CD8-positive, alpha-beta memory T cell (primary cell): Measurements from ENCODE around the gene SKAP2. TPM values are rescaled to one million over a fixed set of nuclear protein-coding genes. Genes with fewer than 3 reads are reported as not detected.

Source experiments
- CTCF ChIA-PET: fragments of 350-600 bp; sonication (Branson Sonifier 250); formaldehyde crosslinking; loops from one replicate; lab custom pipeline; 2021; ENCODE audit warnings: antibody characterized with exemption; lab: Charles Lee
- POLR2A ChIA-PET: fragments of 350-600 bp; sonication (Branson Sonifier 250); formaldehyde crosslinking; loops from one replicate; lab custom pipeline; 2021; ENCODE audit warnings: antibody characterized with exemption; lab: Charles Lee
- DNase-seq, 5 donors: peaks; one replicate each; pipeline versions ENCODE4 v3.0.0 to v3.0.0-alpha.2; 2020 to 2022; ENCODE audit warnings: mixed read lengths in 1 of 5
- H3K27ac ChIP-seq: one replicate; pipeline ENCODE4 v1.7.0; 2013; ENCODE audit warnings: low read depth, mild to moderate bottlenecking, low read length, moderate library complexity
- H3K27me3 ChIP-seq: 2 replicates; pipeline ENCODE4 v1.7.0; 2013; ENCODE audit warnings: low read length, mild to moderate bottlenecking; ENCODE audit not compliant: insufficient read depth, poor library complexity, severe bottlenecking
- H3K36me3 ChIP-seq: 2 replicates; pipeline ENCODE4 v1.7.0; 2013; ENCODE audit warnings: mild to moderate bottlenecking, low read length, moderate library complexity; ENCODE audit not compliant: insufficient read depth
- H3K4me1 ChIP-seq: 2 replicates; pipeline ENCODE4 v1.7.0; 2013; ENCODE audit warnings: mild to moderate bottlenecking, low read length, moderate library complexity; ENCODE audit not compliant: insufficient read depth
- H3K4me3 ChIP-seq: 2 replicates; pipeline ENCODE4 v1.7.0; 2013; ENCODE audit warnings: mild to moderate bottlenecking, low read length
- H3K9me3 ChIP-seq: 2 replicates; pipeline ENCODE4 v1.7.0; 2013; ENCODE audit warnings: mild to moderate bottlenecking, low read length
- H3K27ac Mint-ChIP-seq, 8 donors: one replicate each; pipeline ENCODE4 v1.8.0; 2020 to 2021; ENCODE audit warnings: mixed read lengths in 8 of 8, mild to moderate bottlenecking in 6 of 8, inconsistent platforms in 3 of 8, moderate library complexity in 3 of 8
- H3K27me3 Mint-ChIP-seq, 2 donors: one replicate each; pipeline ENCODE4 v1.8.0; 2020 to 2021; ENCODE audit warnings: mixed read lengths in 2 of 2, mild to moderate bottlenecking in 1 of 2, moderate library complexity in 1 of 2
- H3K36me3 Mint-ChIP-seq, 3 donors: one replicate each; pipeline ENCODE4 v1.8.0; 2020 to 2021; ENCODE audit warnings: mixed read lengths in 3 of 3, inconsistent platforms in 1 of 3, mild to moderate bottlenecking in 1 of 3
- H3K4me1 Mint-ChIP-seq, 3 donors: one replicate each; pipeline ENCODE4 v1.8.0; 2020 to 2021; ENCODE audit warnings: mixed read lengths in 3 of 3, inconsistent platforms in 1 of 3, mild to moderate bottlenecking in 1 of 3
- H3K4me3 Mint-ChIP-seq, 7 donors: one replicate each; pipeline ENCODE4 v1.8.0; 2020 to 2021; ENCODE audit warnings: mixed read lengths in 7 of 7, mild to moderate bottlenecking in 6 of 7, moderate library complexity in 4 of 7, inconsistent platforms in 2 of 7
- H3K9me3 Mint-ChIP-seq, 5 donors: one replicate each; pipeline ENCODE4 v1.8.0; 2020 to 2022; ENCODE audit warnings: mixed read lengths in 5 of 5, mild to moderate bottlenecking in 3 of 5, moderate library complexity in 2 of 5, inconsistent platforms in 1 of 5
- polyA plus RNA-seq: library from polyadenylated mRNA; unstranded; fragments of 300-500 nt; fragmentation: Illumina TruSeq; gene quantifications from one replicate; pipeline ENCODE4 v1.2.3, GENCODE V29; 2021
- total RNA-seq, 2 experiments: library from RNA; stranded (reverse); gene quantifications; one replicate each; pipeline ENCODE4 v1.2.3, GENCODE V29; 2021

SKAP2 gene
- total and polyA plus RNA-seq, 3 experiments from 2014 or later, result 11.4 to 55.2 (median 13.2) TPM

DNA sequence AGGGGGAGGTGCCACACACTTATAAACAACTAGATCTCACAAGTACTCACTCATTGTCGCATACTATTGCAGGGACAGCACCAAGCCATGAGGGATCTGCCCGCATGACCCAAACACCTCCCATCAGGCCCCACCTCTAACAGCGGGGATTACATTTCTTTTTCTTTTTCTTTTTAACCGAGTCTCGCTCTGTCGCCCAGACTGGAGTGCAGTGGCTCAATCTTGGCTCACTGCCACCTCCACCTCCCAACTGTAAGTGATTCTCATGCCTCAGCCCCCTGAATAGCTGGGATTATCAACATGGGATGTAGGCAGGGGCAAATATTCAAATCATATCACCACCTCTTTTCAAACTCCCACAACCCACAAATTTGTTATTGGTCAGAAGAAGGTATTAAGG, 76.7 kb downstream of the SKAP2 start:
- H3K4me3 ChIP-seq, result no peak overlapping the region
- POLR2A ChIA-PET, result no interaction called here
- H3K27ac ChIP-seq, result no peak overlapping the region
- H3K9me3 Mint-ChIP-seq, result no peaks in the 10 kb centered on the region
- H3K27ac Mint-ChIP-seq, result no peak overlapping the region
- H3K4me1 ChIP-seq, result no peaks in the 10 kb centered on the region
- no peaks in the 10 kb centered on the region for H3K36me3 ChIP-seq
- no peak for DNase-seq
- H3K9me3 ChIP-seq, result no peaks in the 10 kb centered on the region
- no peak overlapping the region for H3K4me3 Mint-ChIP-seq
- peaks cover 0 to 2% of the 10 kb centered on the region in 2 donors for H3K27me3 Mint-ChIP-seq
- no peaks in the 10 kb centered on the region for H3K27me3 ChIP-seq
- H3K36me3 Mint-ChIP-seq, result peaks cover 0 to 4% (median 0%) of the 10 kb centered on the region in 3 donors
- peaks cover 0 to 2% (median 0%) of the 10 kb centered on the region in 3 donors for H3K4me1 Mint-ChIP-seq
- CTCF ChIA-PET, result no interaction called here

DNA sequence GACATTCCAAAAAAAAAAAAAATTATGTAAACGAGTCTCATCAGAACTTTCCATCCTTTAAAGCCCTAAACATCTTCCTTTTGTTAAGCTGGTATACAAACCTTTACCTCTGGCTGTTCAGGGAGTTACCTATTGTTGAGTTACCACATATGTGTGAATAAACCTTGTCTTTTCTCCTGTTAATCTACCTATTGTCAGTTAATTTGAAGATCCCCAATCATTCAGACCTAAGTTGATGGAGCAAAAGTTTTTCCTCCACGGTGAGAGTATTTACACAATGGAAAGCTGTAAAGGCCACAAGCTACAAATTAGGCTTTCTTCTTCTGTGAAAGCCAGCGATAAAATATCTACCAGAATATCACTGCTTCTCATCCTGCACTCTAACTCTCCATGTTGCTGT, 80.3 kb downstream of the SKAP2 start:
- Mint-ChIP-seq H3K9me3 (no peaks in the 10 kb centered on the region), H3K36me3 (peaks cover 0 to 4% (median 0%) of the 10 kb centered on the region in 3 donors), H3K4me3 (no peak overlapping the region), H3K4me1 (peaks cover 0 to 2% (median 0%) of the 10 kb centered on the region in 3 donors), H3K27ac (no peak overlapping the region), H3K27me3 (peaks cover 0 to 2% of the 10 kb centered on the region in 2 donors)
- Histone ChIP-seq H3K9me3 (no peaks in the 10 kb centered on the region), H3K27ac (no peak overlapping the region), H3K4me3 (no peak overlapping the region), H3K4me1 (no peaks in the 10 kb centered on the region), H3K27me3 (no peaks in the 10 kb centered on the region), H3K36me3 (no peaks in the 10 kb centered on the region)
- no peak for DNase-seq
- ChIA-PET CTCF (interaction anchor here (0.6 kb wide), 1 partner anchor 94 kb away, joined by 3 read pairs; no protein-coding TSS in a partner anchor), POLR2A (no interaction called here)

DNA sequence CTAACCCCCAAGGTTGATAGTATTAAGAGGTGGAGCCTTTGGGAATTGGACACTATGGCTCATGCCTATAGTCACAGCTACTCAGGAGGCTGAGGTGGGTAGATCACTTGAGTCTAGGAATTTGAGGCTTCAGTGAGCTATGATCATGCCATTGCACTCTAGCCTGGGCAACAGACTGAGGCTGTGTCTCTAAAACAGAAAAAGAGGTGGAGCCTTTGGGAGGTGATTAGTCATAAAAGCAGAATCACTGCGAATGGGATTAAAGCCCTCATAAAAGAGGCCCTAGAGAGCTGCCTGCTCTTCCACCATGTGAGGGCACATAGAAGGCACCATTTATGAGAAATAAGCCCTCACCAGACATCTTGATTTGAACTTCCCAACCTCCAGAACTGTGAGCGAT, 81.9 kb downstream of the SKAP2 start:
- Histone ChIP-seq H3K9me3 (no peaks in the 10 kb centered on the region), H3K36me3 (no peaks in the 10 kb centered on the region), H3K27ac (no peak overlapping the region), H3K4me3 (no peak overlapping the region), H3K4me1 (no peaks in the 10 kb centered on the region), H3K27me3 (no peaks in the 10 kb centered on the region)
- Mint-ChIP-seq H3K4me1 (peaks cover 0 to 2% (median 0%) of the 10 kb centered on the region in 3 donors), H3K36me3 (peaks cover 0 to 4% (median 0%) of the 10 kb centered on the region in 3 donors), H3K27me3 (peaks cover 0 to 2% of the 10 kb centered on the region in 2 donors), H3K27ac (no peak overlapping the region), H3K4me3 (no peak overlapping the region), H3K9me3 (no peaks in the 10 kb centered on the region)
- ChIA-PET CTCF (no interaction called here), POLR2A (no interaction called here)
- DNase-seq, result no peak

DNA sequence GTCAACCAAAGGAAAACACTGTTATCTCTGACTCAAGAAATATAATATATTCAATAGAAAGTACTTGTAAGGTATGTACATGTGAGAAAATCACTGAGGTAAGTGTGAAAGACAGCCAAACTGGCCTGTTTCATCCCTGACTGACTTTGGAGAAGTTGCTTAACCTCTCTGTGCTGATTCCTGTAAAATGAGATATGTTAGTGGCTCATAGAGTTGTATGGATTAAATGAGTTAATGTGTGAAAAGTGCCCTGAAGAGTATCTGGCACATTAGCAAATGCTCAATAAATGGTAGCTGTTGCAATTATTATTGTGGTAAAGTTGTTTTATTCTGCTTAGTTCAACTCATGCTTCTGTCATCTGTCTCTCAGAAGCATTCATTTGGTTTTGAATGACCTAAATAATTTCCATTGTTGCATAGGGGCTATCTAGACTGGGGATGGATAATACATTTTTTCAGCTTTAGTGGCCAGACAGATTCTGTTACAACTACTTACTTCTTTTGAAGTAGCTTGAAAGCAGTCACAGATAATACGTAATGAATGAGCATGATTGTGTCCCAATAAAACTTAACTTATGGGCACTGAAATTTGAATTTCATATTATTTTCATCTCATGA, 84.3 kb downstream of the SKAP2 start:
- DNase-seq, result no peak
- Mint-ChIP-seq H3K9me3 (no peaks in the 10 kb centered on the region), H3K4me1 (peaks cover 0 to 2% (median 0%) of the 10 kb centered on the region in 3 donors), H3K27ac (no peak overlapping the region), H3K27me3 (peaks cover 0 to 2% of the 10 kb centered on the region in 2 donors), H3K36me3 (peaks cover 0 to 4% (median 0%) of the 10 kb centered on the region in 3 donors), H3K4me3 (no peak overlapping the region)
- Histone ChIP-seq H3K27ac (no peak overlapping the region), H3K27me3 (no peaks in the 10 kb centered on the region), H3K9me3 (no peaks in the 10 kb centered on the region), H3K36me3 (no peaks in the 10 kb centered on the region), H3K4me3 (no peak overlapping the region), H3K4me1 (no peaks in the 10 kb centered on the region)
- ChIA-PET CTCF (no interaction called here), POLR2A (no interaction called here)

DNA sequence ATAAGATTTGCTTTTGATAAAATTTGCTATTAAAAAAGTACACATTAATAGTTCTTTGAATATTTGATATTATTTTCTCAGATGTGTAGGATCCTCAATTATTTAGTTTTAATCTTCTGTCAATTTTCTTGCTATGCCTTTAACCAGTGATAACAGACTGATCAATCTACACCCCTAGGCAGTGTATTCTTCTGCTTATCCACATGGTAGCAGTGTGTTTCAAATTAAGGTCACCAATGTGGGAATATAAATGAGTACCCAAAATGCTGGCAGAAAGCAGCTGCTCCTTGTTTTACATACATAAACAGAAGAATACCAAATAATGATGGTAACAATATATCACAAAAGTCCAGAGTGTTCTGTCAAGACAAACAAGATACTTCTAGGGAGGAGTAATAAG, 87.0 kb downstream of the SKAP2 start:
- H3K4me1 ChIP-seq, result no peaks in the 10 kb centered on the region
- H3K4me3 ChIP-seq, result no peak overlapping the region
- no peaks in the 10 kb centered on the region for H3K27me3 ChIP-seq
- Mint-ChIP-seq H3K36me3 (peaks cover 2 to 13% (median 8%) of the 10 kb centered on the region in 3 donors), H3K4me3 (no peak overlapping the region), H3K4me1 (no peaks in the 10 kb centered on the region), H3K27ac (no peak overlapping the region), H3K27me3 (no peaks in the 10 kb centered on the region), H3K9me3 (peaks cover 0 to 10% (median 0%) of the 10 kb centered on the region in 5 donors)
- ChIA-PET CTCF (no interaction called here), POLR2A (no interaction called here)
- DNase-seq, result no peak
- no peaks in the 10 kb centered on the region for H3K9me3 ChIP-seq
- no peaks in the 10 kb centered on the region for H3K36me3 ChIP-seq
- H3K27ac ChIP-seq, result no peak overlapping the region

DNA sequence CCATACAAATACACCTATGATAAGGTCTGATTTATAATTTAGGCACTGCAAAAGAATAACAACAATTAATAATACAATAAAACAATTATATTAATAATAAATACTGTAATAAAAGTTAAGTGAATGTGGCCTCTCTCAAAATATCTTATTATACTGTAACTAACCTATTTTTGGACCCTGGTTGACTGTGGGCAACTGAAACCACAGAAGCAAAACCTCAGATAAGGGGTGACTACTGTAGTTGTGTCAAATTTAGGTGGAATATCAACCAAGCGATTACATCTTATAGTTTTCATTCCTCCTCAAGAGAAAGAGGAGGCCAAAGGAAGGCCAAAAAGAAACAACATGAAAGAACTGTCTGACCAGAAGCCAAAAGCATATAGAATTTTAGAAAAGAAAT, 103.9 kb downstream of the SKAP2 start:
- Histone ChIP-seq H3K27me3 (no peaks in the 10 kb centered on the region), H3K36me3 (no peaks in the 10 kb centered on the region), H3K9me3 (no peaks in the 10 kb centered on the region), H3K27ac (no peak overlapping the region), H3K4me3 (no peak overlapping the region), H3K4me1 (no peaks in the 10 kb centered on the region)
- ChIA-PET POLR2A (no interaction called here), CTCF (no interaction called here)
- Mint-ChIP-seq H3K9me3 (peaks cover 0 to 5% (median 3%) of the 10 kb centered on the region in 5 donors), H3K36me3 (peaks cover 0 to 4% (median 2%) of the 10 kb centered on the region in 3 donors), H3K4me3 (no peak overlapping the region), H3K27me3 (no peaks in the 10 kb centered on the region), H3K4me1 (no peaks in the 10 kb centered on the region), H3K27ac (no peak overlapping the region)
- no peak for DNase-seq

DNA sequence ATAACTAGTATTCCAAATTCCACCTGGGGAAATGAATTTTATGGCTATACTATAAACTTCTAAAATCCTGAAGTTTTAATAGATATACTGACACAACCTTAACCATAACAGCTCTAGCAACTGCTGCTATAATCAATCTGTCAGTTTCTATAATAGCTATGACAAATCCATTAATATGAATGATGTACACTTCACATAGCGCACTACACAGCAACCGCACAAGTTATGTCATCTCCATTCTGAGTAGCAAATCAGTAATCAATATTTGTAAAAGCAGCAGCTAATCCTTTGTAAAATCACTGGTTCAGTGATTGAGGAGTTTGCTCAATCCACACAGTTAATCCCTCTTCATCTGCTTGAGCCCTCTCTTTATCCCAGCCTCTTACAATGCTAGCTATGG, 105.3 kb downstream of the SKAP2 start:
- DNase-seq, result no peak
- ChIA-PET POLR2A (no interaction called here), CTCF (no interaction called here)
- Histone ChIP-seq H3K4me1 (no peaks in the 10 kb centered on the region), H3K27me3 (no peaks in the 10 kb centered on the region), H3K27ac (no peak overlapping the region), H3K36me3 (no peaks in the 10 kb centered on the region), H3K4me3 (no peak overlapping the region), H3K9me3 (no peaks in the 10 kb centered on the region)
- no peak overlapping the region for H3K4me3 Mint-ChIP-seq
- no peaks in the 10 kb centered on the region for H3K27me3 Mint-ChIP-seq
- H3K9me3 Mint-ChIP-seq, result peaks cover 0 to 3% (median 2%) of the 10 kb centered on the region in 5 donors
- H3K36me3 Mint-ChIP-seq, result peaks cover 0 to 4% (median 2%) of the 10 kb centered on the region in 3 donors
- no peak overlapping the region for H3K27ac Mint-ChIP-seq
- H3K4me1 Mint-ChIP-seq, result no peaks in the 10 kb centered on the region

DNA sequence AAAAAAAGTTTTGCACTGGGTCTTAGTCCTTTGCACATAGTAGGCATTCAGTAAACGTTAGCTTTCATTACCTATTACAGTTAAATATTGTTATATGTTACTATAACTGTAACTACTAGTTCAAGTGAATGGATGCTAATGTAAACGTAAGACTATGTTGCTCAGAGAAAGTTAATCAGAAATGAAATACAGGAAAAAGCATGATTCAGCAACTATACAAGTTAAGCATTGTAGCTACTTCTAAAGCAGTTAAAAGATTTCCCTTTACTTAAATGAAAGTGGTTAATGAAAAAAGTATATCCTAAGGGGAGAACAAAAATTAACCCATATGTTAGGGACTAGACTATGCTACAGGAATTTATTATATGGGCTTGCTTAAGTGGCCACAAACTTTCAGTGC, 121.2 kb downstream of the SKAP2 start:
- Histone ChIP-seq H3K9me3 (no peaks in the 10 kb centered on the region), H3K4me1 (no peaks in the 10 kb centered on the region), H3K27ac (no peak overlapping the region), H3K27me3 (no peaks in the 10 kb centered on the region), H3K4me3 (no peak overlapping the region), H3K36me3 (no peaks in the 10 kb centered on the region)
- ChIA-PET CTCF (no interaction called here), POLR2A (no interaction called here)
- H3K36me3 Mint-ChIP-seq, result peaks cover 0 to 6% (median 2%) of the 10 kb centered on the region in 3 donors
- no peak for DNase-seq
- H3K27ac Mint-ChIP-seq, result no peak overlapping the region
- H3K4me3 Mint-ChIP-seq, result no peak overlapping the region
- H3K9me3 Mint-ChIP-seq, result no peaks in the 10 kb centered on the region
- H3K27me3 Mint-ChIP-seq, result peaks cover 0 to 2% of the 10 kb centered on the region in 2 donors
- no peaks in the 10 kb centered on the region for H3K4me1 Mint-ChIP-seq
